Tibial nerve (tissue), 4 donors: Measurements from ENCODE around the gene IQSEC3.

Experiments used
- EP300 ChIP-seq, 2 donors: sonication (generic); formaldehyde crosslinking; IDR thresholded peaks; one replicate each; pipeline ENCODE4 v1.6.1; 2017; ENCODE audit warnings: antibody characterized with exemption in 2 of 2, mild to moderate bottlenecking in 1 of 2
- TF ChIP-seq, protein P1 (sequence below), 5 experiments: fragments of 200-600 bp in 3 of 5; fragments of 450-650 bp in 2 of 5; sonication (generic) in 3 of 5; IDR thresholded peaks; one replicate each; pipeline ENCODE4 v1.5.1; 2016 to 2019; ENCODE audit warnings: antibody characterized with exemption in 5 of 5, mild to moderate bottlenecking in 3 of 5, moderate library complexity in 2 of 5

DNA sequence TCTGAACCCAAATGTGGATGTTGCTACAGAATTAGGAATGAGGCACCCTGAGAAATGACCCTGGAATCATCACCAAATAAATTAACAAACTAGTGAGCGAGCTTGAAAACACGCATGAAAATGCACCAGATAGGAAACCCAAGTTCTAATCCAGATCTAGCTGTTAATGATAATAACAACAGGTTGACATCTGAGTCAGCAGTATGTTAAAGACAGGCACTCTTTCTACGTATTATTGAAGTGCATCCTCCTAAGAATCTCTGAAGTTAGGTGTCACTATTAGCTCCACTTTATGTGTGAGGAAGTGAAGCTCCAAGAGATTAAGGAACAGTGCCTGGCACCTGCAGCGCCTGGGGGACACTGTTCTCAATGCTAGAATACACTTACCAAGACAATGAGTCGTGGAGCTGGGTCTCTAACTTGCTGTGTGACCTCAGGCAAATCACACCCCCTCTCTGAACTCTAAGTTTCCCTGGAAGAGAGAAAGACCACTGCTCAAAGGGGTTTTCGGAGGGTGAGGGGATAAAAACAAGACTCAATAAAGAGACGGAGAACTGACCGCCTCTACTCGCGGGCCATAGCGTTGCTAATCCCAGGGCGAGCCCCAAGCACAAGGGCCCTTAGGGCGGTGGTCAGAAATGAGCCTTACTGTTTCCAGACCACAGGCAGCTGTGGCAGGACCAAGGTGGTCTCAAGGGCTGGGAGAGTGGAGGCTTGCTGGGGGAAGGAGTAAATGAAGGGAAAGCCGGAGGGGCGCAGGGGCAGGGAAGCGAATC lies 145.3 kb downstream of the IQSEC3 start:
- TF ChIP-seq, protein P1, sequence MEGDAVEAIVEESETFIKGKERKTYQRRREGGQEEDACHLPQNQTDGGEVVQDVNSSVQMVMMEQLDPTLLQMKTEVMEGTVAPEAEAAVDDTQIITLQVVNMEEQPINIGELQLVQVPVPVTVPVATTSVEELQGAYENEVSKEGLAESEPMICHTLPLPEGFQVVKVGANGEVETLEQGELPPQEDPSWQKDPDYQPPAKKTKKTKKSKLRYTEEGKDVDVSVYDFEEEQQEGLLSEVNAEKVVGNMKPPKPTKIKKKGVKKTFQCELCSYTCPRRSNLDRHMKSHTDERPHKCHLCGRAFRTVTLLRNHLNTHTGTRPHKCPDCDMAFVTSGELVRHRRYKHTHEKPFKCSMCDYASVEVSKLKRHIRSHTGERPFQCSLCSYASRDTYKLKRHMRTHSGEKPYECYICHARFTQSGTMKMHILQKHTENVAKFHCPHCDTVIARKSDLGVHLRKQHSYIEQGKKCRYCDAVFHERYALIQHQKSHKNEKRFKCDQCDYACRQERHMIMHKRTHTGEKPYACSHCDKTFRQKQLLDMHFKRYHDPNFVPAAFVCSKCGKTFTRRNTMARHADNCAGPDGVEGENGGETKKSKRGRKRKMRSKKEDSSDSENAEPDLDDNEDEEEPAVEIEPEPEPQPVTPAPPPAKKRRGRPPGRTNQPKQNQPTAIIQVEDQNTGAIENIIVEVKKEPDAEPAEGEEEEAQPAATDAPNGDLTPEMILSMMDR (IDR thresholded peaks at IDR 0.05) = no peak
- no peak for TF ChIP-seq EP300 (IDR thresholded peaks at IDR 0.05)
